ENCODE measurements around the gene DNAH12.

Gene DNAH12

GRCh38 chr3:57409471-57409870, 134.7 kb downstream of the DNAH12 start:
- TF ChIP-seq, protein P1, sequence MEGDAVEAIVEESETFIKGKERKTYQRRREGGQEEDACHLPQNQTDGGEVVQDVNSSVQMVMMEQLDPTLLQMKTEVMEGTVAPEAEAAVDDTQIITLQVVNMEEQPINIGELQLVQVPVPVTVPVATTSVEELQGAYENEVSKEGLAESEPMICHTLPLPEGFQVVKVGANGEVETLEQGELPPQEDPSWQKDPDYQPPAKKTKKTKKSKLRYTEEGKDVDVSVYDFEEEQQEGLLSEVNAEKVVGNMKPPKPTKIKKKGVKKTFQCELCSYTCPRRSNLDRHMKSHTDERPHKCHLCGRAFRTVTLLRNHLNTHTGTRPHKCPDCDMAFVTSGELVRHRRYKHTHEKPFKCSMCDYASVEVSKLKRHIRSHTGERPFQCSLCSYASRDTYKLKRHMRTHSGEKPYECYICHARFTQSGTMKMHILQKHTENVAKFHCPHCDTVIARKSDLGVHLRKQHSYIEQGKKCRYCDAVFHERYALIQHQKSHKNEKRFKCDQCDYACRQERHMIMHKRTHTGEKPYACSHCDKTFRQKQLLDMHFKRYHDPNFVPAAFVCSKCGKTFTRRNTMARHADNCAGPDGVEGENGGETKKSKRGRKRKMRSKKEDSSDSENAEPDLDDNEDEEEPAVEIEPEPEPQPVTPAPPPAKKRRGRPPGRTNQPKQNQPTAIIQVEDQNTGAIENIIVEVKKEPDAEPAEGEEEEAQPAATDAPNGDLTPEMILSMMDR (IDR thresholded peaks at IDR 0.05) = no peak

DNA sequence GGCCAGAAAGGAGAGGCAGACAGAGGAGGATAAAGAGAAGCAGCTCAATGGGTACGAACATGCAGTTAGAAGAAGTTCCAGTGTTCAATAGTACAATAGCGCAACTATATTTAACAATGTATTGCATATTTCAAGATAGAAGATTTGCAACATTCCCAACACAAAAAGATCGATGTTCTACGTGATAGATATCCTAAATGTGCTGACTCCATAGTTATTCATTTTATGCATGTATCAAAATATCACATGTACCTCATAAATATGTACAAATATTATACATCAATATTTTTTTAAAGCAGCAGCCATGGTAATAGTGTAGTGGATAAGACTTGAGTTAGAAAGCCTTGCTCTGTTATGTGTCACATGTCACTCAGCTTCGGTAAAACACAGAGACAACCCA, 141.5 kb downstream of the DNAH12 start:
- TF ChIP-seq, protein P1 (IDR thresholded peaks at IDR 0.05) = no peak

- TF ChIP-seq, protein P1 (IDR thresholded peaks at IDR 0.05) = peak; percentile 97
Observed at GRCh38 chr3:57397175-57398026, 146.7 kb downstream of the DNAH12 start.

GRCh38 chr3:57393977-57394376, 150.2 kb downstream of the DNAH12 start:
- TF ChIP-seq, protein P1 (IDR thresholded peaks at IDR 0.05) = no peak

GRCh38 chr3:57391767-57392166, 152.4 kb downstream of the DNAH12 start:
- TF ChIP-seq, protein P1 (IDR thresholded peaks at IDR 0.05) = no peak

- TF ChIP-seq, protein P1 (IDR thresholded peaks at IDR 0.05) = no peak
Observed at GRCh38 chr3:57389271-57389670, 154.9 kb downstream of the DNAH12 start.

DNA sequence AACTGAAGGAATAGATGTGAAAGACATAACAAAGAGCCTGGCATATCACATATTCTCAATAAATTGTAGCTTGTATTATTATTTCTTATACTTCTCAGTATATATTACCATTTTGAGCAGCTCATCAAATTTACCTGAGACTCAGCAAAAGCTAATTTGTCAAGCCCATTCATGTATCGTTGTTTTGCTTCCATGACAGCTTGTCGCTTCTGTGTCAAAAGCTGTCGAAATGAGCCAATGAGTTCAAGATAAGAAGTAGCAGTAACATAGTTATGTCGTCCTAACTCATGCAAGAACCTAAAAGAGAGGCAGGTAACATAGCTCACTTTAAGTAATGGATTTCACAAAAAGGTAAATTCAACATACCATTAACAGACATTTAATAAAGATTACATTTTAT, 157.8 kb downstream of the DNAH12 start:
- TF ChIP-seq, protein P1 (IDR thresholded peaks at IDR 0.05) = no peak
